Kidney capillary endothelial cell (primary cell): ENCODE measurements around the gene HINT2.

ENCODE experiments used
- DNase-seq: peaks from one replicate; pipeline ENCODE4 v3.0.0-alpha.2; 2018; ENCODE audit warnings: low spot score

HINT2 gene

GRCh38 chr9:35774907-35775635 lies 39.8 kb downstream of the HINT2 start:
- no peak for DNase-seq

- no peak for DNase-seq
These were observed 42.9 kb downstream of the HINT2 start for GRCh38 chr9:35771943-35772342.

- no peak for DNase-seq
These were observed 43.3 kb downstream of the HINT2 start for GRCh38 chr9:35771534-35771933.

GRCh38 chr9:35771075-35771433 lies 43.8 kb downstream of the HINT2 start:
- DNase-seq, result no peak

- DNase-seq, result no peak
These were observed 45.1 kb downstream of the HINT2 start for GRCh38 chr9:35769763-35770162.

- DNase-seq, result no peak
These were observed 47.4 kb downstream of the HINT2 start for GRCh38 chr9:35767458-35767857.

- DNase-seq, result no peak
These were observed 47.8 kb downstream of the HINT2 start for GRCh38 chr9:35766997-35767396.

- DNase-seq, result no peak
These were observed 51.0 kb downstream of the HINT2 start for GRCh38 chr9:35763803-35764202.

- DNase-seq, result no peak
These were observed 51.7 kb downstream of the HINT2 start for GRCh38 chr9:35763181-35763580.
